ENCODE data around the gene MCF2L2. TPM values are rescaled to one million over a fixed set of nuclear protein-coding genes. Genes with fewer than 3 reads are reported as not detected.

The MCF2L2 gene
- total and polyA plus RNA-seq, 9 of the 15 experiments (the other 6 are each of a cell fraction or from before 2014, with no cell fraction given) = 0.56 to 4.2 (median 3.0) TPM

DNA sequence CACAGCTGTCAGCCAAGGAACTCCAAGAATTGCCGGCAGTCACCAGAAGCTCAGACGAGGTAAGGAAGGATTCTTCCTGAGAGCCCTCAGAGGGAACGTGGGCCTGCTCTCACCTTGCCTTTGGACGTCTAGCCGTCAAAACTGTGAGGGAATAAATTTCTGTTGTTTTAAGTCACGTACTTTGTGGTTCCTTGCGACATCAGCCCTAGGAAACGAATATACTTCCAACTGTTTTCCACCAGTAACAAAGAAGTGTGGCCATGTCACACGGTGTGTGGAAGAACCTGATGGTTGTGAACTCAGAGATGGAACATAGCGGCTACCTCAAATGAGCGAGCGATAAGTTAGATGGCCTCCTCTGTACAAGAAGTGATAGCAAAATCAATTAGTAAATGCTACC is 216.3 kb downstream of the MCF2L2 start (continued):
- TF ChIP-seq, protein P1, sequence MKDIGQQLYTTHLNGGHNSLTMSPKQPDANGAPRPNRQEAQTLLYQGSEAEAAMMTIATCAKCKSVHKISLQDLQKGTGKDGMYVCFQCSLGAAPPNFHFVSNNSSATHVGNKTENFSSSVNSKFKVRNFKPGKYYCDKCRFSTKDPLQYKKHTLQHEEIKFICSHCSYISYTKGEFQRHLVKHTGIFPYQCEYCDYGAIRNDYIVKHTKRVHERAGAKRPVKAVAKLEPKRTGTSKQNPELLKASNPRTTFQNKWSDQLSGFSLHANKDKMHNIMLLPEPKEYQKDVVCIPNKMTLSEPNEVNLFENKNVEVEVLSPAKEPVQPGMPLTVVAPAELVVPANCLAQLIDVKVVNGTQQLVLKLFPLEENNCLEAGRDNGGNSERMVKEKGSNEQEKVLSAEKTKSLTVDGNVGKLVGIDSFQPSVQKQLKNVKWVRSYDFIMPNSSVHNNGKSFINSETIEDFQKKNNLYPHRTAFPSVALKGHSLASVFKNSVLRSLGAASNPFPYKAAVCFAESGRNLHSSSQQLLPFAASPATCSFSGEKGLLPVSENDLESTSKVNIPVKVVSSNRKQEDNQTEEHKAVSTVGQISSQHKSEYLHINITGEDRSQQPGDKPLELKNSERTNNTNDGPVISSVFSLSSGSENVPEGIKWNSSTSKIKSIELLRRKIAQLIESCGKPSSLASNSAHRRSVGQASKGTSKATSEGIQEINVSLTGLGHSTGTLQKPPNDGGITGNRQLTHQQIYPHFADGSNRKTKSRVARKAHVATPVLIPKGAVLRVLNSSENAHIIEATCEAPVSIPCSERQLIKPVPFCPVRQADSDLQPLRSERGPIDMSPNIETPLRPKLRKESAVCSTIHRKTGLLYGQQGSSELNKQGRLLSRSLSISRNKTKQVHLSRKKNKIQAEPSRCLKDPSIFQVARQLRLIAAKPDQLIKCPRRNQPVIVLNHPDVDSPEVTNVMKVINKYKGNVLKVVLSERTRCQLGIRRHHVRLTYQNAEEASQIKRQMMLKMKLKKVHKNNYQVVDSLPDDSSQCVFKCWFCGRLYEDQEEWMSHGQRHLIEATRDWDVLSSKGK (CRISPR knock-in tag; IDR thresholded peaks at IDR 0.05) = no peak
- TF ChIP-seq CHD2 (IDR thresholded peaks at IDR 0.05; ENCODE audit: low read depth, low read length) (no peak), TGIF2 (CRISPR knock-in tag; IDR thresholded peaks at IDR 0.05) (no peak), TOE1 (IDR thresholded peaks at IDR 0.05; ENCODE audit: borderline replicate concordance) (no peak), TOE1 (CRISPR knock-in tag; IDR thresholded peaks at IDR 0.05; ENCODE audit: borderline replicate concordance, low read depth) (no peak), CTBP1 (IDR thresholded peaks at IDR 0.05; ENCODE audit: borderline replicate concordance) (no peak), L3MBTL2 (IDR thresholded peaks at IDR 0.05) (no peak), SAFB2 (IDR thresholded peaks at IDR 0.05; ENCODE audit: borderline replicate concordance, low read depth, low read length, severe bottlenecking) (no peak), HDAC2 (IDR thresholded peaks at IDR 0.05) (no peak)
- TF ChIP-seq, protein P2, sequence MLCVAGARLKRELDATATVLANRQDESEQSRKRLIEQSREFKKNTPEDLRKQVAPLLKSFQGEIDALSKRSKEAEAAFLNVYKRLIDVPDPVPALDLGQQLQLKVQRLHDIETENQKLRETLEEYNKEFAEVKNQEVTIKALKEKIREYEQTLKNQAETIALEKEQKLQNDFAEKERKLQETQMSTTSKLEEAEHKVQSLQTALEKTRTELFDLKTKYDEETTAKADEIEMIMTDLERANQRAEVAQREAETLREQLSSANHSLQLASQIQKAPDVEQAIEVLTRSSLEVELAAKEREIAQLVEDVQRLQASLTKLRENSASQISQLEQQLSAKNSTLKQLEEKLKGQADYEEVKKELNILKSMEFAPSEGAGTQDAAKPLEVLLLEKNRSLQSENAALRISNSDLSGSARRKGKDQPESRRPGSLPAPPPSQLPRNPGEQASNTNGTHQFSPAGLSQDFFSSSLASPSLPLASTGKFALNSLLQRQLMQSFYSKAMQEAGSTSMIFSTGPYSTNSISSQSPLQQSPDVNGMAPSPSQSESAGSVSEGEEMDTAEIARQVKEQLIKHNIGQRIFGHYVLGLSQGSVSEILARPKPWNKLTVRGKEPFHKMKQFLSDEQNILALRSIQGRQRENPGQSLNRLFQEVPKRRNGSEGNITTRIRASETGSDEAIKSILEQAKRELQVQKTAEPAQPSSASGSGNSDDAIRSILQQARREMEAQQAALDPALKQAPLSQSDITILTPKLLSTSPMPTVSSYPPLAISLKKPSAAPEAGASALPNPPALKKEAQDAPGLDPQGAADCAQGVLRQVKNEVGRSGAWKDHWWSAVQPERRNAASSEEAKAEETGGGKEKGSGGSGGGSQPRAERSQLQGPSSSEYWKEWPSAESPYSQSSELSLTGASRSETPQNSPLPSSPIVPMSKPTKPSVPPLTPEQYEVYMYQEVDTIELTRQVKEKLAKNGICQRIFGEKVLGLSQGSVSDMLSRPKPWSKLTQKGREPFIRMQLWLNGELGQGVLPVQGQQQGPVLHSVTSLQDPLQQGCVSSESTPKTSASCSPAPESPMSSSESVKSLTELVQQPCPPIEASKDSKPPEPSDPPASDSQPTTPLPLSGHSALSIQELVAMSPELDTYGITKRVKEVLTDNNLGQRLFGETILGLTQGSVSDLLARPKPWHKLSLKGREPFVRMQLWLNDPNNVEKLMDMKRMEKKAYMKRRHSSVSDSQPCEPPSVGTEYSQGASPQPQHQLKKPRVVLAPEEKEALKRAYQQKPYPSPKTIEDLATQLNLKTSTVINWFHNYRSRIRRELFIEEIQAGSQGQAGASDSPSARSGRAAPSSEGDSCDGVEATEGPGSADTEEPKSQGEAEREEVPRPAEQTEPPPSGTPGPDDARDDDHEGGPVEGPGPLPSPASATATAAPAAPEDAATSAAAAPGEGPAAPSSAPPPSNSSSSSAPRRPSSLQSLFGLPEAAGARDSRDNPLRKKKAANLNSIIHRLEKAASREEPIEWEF (CRISPR knock-in tag; IDR thresholded peaks at IDR 0.05) = no peak
